ENCODE measurements around the gene SBF2.

SBF2 gene

DNA sequence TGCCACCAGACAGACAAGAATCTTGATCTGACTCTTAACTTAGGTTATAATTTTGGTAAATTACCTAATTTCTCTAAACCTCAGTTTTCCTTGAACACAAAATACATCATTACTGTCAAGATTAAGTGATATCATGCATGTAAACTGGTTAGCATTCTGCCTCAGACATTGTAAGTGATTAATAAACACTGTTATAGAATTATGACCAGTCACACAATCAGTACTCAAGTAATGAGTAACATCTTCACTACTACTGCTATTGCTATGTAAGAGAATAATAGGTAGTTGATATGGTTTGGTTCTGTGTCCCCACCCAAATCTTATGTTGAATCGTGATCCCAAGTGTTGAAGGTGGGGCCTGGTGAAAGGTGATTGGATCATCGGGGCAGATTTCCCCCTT is 218.9 kb downstream of the SBF2 start:
- Histone ChIP-seq H3K79me2 (ENCODE audit: insufficient read depth, low read length) (no peaks in the 10 kb centered on the region), H3K4me2 (ENCODE audit: insufficient read depth, low read length) (no peak overlapping the region), H3K9me3 (ENCODE audit: insufficient read depth, low read length, severe bottlenecking) (peaks cover 8% of the 10 kb centered on the region), H3K9ac (ENCODE audit: low read depth, low read length) (no peak overlapping the region), H3K4me1 (ENCODE audit: insufficient read depth, low read length) (no peaks in the 10 kb centered on the region), H3K36me3 (ENCODE audit: insufficient read depth, low read length) (no peaks in the 10 kb centered on the region), H3K27me3 (ENCODE audit: insufficient read depth, low read length, poor library complexity) (no peaks in the 10 kb centered on the region), H3K4me3 (ENCODE audit: low read depth in 1 of 2, low read length in 2 of 2) (no peak overlapping the region), H4K20me1 (ENCODE audit: insufficient read depth, low read length) (no peaks in the 10 kb centered on the region), H3K27ac (ENCODE audit: low read length) (no peak overlapping the region), H2AFZ (ENCODE audit: low read depth, low read length) (no peak overlapping the region)
- no peak for ATAC-seq (ENCODE audit: insufficient read depth, low read depth)
- DNase-seq = no peak
- TF ChIP-seq, protein P1, sequence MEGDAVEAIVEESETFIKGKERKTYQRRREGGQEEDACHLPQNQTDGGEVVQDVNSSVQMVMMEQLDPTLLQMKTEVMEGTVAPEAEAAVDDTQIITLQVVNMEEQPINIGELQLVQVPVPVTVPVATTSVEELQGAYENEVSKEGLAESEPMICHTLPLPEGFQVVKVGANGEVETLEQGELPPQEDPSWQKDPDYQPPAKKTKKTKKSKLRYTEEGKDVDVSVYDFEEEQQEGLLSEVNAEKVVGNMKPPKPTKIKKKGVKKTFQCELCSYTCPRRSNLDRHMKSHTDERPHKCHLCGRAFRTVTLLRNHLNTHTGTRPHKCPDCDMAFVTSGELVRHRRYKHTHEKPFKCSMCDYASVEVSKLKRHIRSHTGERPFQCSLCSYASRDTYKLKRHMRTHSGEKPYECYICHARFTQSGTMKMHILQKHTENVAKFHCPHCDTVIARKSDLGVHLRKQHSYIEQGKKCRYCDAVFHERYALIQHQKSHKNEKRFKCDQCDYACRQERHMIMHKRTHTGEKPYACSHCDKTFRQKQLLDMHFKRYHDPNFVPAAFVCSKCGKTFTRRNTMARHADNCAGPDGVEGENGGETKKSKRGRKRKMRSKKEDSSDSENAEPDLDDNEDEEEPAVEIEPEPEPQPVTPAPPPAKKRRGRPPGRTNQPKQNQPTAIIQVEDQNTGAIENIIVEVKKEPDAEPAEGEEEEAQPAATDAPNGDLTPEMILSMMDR (IDR thresholded peaks at IDR 0.05; ENCODE audit: borderline replicate concordance, extremely low read depth, low read length, poor library complexity, severe bottlenecking) = no peak
- TF ChIP-seq EZH2 (IDR thresholded peaks at IDR 0.05; ENCODE audit: borderline replicate concordance, low read depth, low read length, severe bottlenecking) = no peak

DNA sequence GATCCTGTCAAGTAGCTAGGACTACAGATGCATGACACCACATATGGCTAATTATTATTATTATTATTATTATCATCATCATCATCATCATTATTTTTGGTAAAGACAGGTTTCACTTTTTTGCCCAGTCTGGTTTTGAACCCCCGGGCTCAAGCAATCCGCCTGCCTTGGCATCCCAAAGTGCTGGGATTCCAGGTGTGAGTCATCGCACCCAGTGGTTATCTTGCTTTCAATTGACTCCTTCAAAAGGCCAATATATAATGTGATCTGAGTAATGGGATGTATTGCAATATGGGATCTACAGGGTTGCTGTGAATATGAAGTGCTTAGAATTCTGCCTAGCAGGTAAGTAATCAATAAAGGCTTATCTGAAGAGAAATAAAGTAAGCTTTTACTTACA is 221.2 kb downstream of the SBF2 start:
- ATAC-seq (ENCODE audit: insufficient read depth, low read depth) (no peak), DNase-seq (no peak)
- H3K79me2 ChIP-seq (ENCODE audit: insufficient read depth, low read length) = no peaks in the 10 kb centered on the region
- H3K36me3 ChIP-seq (ENCODE audit: insufficient read depth, low read length) = no peaks in the 10 kb centered on the region
- no peaks in the 10 kb centered on the region for H4K20me1 ChIP-seq (ENCODE audit: insufficient read depth, low read length)
- no peak overlapping the region for H3K4me3 ChIP-seq (ENCODE audit: low read depth in 1 of 2, low read length in 2 of 2)
- H3K9me3 ChIP-seq (ENCODE audit: insufficient read depth, low read length, severe bottlenecking) = no peaks in the 10 kb centered on the region
- no peaks in the 10 kb centered on the region for H3K27me3 ChIP-seq (ENCODE audit: insufficient read depth, low read length, poor library complexity)
- no peak overlapping the region for H2AFZ ChIP-seq (ENCODE audit: low read depth, low read length)
- H3K4me1 ChIP-seq (ENCODE audit: insufficient read depth, low read length) = no peaks in the 10 kb centered on the region
- no peak overlapping the region for H3K9ac ChIP-seq (ENCODE audit: low read depth, low read length)
- no peak overlapping the region for H3K4me2 ChIP-seq (ENCODE audit: insufficient read depth, low read length)
- no peak overlapping the region for H3K27ac ChIP-seq (ENCODE audit: low read length)
- TF ChIP-seq, protein P1 (IDR thresholded peaks at IDR 0.05; ENCODE audit: borderline replicate concordance, extremely low read depth, low read length, poor library complexity, severe bottlenecking) = no peak
- no peak for TF ChIP-seq EZH2 (IDR thresholded peaks at IDR 0.05; ENCODE audit: borderline replicate concordance, low read depth, low read length, severe bottlenecking)

DNA sequence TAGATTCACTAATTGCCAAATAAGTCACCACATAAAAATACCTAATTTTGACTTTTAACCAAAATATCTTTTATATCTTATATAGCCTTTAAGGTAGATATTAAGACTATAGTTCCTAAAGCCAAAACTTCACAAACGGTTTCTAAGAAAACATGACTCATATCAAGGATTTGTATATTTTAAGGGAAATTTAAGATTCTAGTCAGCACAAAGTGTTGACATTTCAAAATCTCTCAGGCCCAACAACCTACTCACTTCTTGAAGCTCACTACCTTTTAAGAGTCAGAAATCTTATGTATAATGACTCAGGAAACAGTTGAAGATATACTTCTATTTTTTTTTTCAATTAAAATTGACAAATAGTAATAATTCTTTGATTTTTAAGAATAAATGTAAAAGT is 221.9 kb downstream of the SBF2 start:
- Histone ChIP-seq H3K27me3 (ENCODE audit: insufficient read depth, low read length, poor library complexity) (no peaks in the 10 kb centered on the region), H3K4me3 (ENCODE audit: low read depth in 1 of 2, low read length in 2 of 2) (no peak overlapping the region), H3K9me3 (ENCODE audit: insufficient read depth, low read length, severe bottlenecking) (no peaks in the 10 kb centered on the region), H4K20me1 (ENCODE audit: insufficient read depth, low read length) (no peaks in the 10 kb centered on the region), H3K36me3 (ENCODE audit: insufficient read depth, low read length) (no peaks in the 10 kb centered on the region), H3K9ac (ENCODE audit: low read depth, low read length) (no peak overlapping the region), H3K4me1 (ENCODE audit: insufficient read depth, low read length) (no peaks in the 10 kb centered on the region), H3K79me2 (ENCODE audit: insufficient read depth, low read length) (no peaks in the 10 kb centered on the region), H3K4me2 (ENCODE audit: insufficient read depth, low read length) (no peak overlapping the region), H3K27ac (ENCODE audit: low read length) (no peak overlapping the region), H2AFZ (ENCODE audit: low read depth, low read length) (no peak overlapping the region)
- no peak for ATAC-seq (ENCODE audit: insufficient read depth, low read depth)
- DNase-seq = no peak
- TF ChIP-seq, protein P1 (IDR thresholded peaks at IDR 0.05; ENCODE audit: borderline replicate concordance, extremely low read depth, low read length, poor library complexity, severe bottlenecking) = no peak
- TF ChIP-seq EZH2 (IDR thresholded peaks at IDR 0.05; ENCODE audit: borderline replicate concordance, low read depth, low read length, severe bottlenecking) = no peak
